ENCODE data around the gene PDE12. TPM values are rescaled to one million over a fixed set of nuclear protein-coding genes. Genes with fewer than 3 reads are reported as not detected.
A peak's percentile ranks its signal among the peaks of the same experiment; 100 is the strongest.

Gene PDE12
- polyA plus RNA-seq, 1 donor from 2014 or later = 10.3 TPM

DNA sequence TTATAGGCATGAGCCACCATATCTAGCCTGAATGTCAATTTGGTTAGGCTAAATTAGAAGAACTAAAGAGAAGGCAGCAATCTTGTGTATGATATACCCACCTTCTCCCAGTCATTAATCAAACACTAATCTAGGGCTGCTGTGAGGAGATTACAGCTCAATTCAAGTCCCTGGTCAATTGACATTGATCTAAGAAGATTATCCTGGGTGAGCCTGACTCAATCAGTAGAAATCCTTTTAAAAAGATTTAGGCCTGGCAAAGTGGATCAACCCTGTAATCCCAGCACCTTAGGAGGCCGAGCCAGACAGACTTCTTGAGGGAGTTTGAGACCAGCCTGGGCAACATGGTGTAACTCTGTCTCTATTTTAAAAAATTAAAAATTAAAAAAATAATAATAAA, 9.5 kb upstream of the PDE12 start:
- H3K27ac ChIP-seq (ENCODE audit: low read length) = no peak overlapping the region
- H3K27me3 ChIP-seq (ENCODE audit: insufficient read depth, low read depth, low read length) = no peaks in the 10 kb centered on the region
- H3K9me2 ChIP-seq (ENCODE audit: insufficient read depth, low read length) = no peaks in the 10 kb centered on the region
- H2AFZ ChIP-seq (ENCODE audit: low read depth, low read length) = no peak overlapping the region
- no peak overlapping the region for H3K9ac ChIP-seq (ENCODE audit: low read length)
- H3K4me3 ChIP-seq (ENCODE audit: low read length) = no peak overlapping the region
- H3K4me2 ChIP-seq (ENCODE audit: low read length) = no peak overlapping the region
- H3K79me2 ChIP-seq (replicated peaks; ENCODE audit: insufficient read depth, low read length) = no peaks in the 10 kb centered on the region
- H4K20me1 ChIP-seq (ENCODE audit: insufficient read depth) = no peaks in the 10 kb centered on the region
- no peaks in the 10 kb centered on the region for H3K36me3 ChIP-seq (ENCODE audit: insufficient read depth, low read length)
- H3F3A ChIP-seq (ENCODE audit: insufficient read depth, low read length, poor library complexity, severe bottlenecking) = no peaks in the 10 kb centered on the region
- TF ChIP-seq, protein P1, sequence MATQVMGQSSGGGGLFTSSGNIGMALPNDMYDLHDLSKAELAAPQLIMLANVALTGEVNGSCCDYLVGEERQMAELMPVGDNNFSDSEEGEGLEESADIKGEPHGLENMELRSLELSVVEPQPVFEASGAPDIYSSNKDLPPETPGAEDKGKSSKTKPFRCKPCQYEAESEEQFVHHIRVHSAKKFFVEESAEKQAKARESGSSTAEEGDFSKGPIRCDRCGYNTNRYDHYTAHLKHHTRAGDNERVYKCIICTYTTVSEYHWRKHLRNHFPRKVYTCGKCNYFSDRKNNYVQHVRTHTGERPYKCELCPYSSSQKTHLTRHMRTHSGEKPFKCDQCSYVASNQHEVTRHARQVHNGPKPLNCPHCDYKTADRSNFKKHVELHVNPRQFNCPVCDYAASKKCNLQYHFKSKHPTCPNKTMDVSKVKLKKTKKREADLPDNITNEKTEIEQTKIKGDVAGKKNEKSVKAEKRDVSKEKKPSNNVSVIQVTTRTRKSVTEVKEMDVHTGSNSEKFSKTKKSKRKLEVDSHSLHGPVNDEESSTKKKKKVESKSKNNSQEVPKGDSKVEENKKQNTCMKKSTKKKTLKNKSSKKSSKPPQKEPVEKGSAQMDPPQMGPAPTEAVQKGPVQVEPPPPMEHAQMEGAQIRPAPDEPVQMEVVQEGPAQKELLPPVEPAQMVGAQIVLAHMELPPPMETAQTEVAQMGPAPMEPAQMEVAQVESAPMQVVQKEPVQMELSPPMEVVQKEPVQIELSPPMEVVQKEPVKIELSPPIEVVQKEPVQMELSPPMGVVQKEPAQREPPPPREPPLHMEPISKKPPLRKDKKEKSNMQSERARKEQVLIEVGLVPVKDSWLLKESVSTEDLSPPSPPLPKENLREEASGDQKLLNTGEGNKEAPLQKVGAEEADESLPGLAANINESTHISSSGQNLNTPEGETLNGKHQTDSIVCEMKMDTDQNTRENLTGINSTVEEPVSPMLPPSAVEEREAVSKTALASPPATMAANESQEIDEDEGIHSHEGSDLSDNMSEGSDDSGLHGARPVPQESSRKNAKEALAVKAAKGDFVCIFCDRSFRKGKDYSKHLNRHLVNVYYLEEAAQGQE (IDR thresholded peaks at IDR 0.05; ENCODE audit: borderline replicate concordance) = no peak
- TF ChIP-seq SMC3 (conservative IDR thresholded peaks at IDR 0.05; ENCODE audit: poor library complexity) (no peak), RAD21 (conservative IDR thresholded peaks at IDR 0.05) (no peak), EP300 (conservative IDR thresholded peaks at IDR 0.05; ENCODE audit: poor library complexity, severe bottlenecking) (no peak), POLR2AphosphoS5 (IDR thresholded peaks at IDR 0.05) (no peak), TAF1 (IDR thresholded peaks at IDR 0.05; ENCODE audit: low read depth) (no peak), EZH2 (IDR thresholded peaks at IDR 0.05; ENCODE audit: borderline replicate concordance, insufficient read depth, low read length, poor library complexity, severe bottlenecking) (no peak)
- TF ChIP-seq, protein P2, sequence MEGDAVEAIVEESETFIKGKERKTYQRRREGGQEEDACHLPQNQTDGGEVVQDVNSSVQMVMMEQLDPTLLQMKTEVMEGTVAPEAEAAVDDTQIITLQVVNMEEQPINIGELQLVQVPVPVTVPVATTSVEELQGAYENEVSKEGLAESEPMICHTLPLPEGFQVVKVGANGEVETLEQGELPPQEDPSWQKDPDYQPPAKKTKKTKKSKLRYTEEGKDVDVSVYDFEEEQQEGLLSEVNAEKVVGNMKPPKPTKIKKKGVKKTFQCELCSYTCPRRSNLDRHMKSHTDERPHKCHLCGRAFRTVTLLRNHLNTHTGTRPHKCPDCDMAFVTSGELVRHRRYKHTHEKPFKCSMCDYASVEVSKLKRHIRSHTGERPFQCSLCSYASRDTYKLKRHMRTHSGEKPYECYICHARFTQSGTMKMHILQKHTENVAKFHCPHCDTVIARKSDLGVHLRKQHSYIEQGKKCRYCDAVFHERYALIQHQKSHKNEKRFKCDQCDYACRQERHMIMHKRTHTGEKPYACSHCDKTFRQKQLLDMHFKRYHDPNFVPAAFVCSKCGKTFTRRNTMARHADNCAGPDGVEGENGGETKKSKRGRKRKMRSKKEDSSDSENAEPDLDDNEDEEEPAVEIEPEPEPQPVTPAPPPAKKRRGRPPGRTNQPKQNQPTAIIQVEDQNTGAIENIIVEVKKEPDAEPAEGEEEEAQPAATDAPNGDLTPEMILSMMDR (IDR thresholded peaks at IDR 0.05; ENCODE audit: poor library complexity, severe bottlenecking) = no peak
- no peaks in the 10 kb centered on the region for H3K9me3 ChIP-seq (ENCODE audit: low read length)

DNA sequence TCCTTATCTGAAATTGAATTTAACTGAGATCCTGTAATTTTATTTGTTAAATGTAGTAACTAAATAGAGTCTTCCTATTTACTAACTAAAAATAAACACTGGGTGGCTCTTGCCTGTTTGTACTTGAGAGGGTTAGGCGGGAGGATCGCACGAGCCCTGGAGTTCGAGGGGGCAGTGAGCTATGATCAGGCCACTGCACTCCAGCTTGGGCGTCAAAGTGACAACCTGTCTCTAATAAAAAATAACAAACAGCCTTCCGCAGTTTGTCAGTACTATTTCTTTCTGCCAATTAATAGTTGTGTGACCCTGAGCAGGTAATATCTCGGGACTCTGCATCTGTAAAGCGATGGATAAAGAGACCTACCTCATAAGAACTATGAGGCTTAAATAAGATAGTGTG, 768 bp upstream of the PDE12 start:
- H3K79me2 ChIP-seq (replicated peaks; ENCODE audit: insufficient read depth, low read length) = peaks cover 21% of the 10 kb centered on the region
- TF ChIP-seq EZH2 (IDR thresholded peaks at IDR 0.05; ENCODE audit: borderline replicate concordance, insufficient read depth, low read length, poor library complexity, severe bottlenecking) = no peak
- TF ChIP-seq, protein P1 (IDR thresholded peaks at IDR 0.05; ENCODE audit: borderline replicate concordance) = no peak
- no peak for TF ChIP-seq EP300 (conservative IDR thresholded peaks at IDR 0.05; ENCODE audit: poor library complexity, severe bottlenecking)
- no peak for TF ChIP-seq MXI1 (conservative IDR thresholded peaks at IDR 0.05; ENCODE audit: poor library complexity, severe bottlenecking)
- TF ChIP-seq SMC3 (conservative IDR thresholded peaks at IDR 0.05; ENCODE audit: poor library complexity) = no peak
- no peak for TF ChIP-seq RAD21 (conservative IDR thresholded peaks at IDR 0.05)
- no peak for TF ChIP-seq TAF1 (IDR thresholded peaks at IDR 0.05; ENCODE audit: low read depth)
- TF ChIP-seq POLR2AphosphoS5 (IDR thresholded peaks at IDR 0.05) = no peak
- TF ChIP-seq, protein P2 (IDR thresholded peaks at IDR 0.05; ENCODE audit: poor library complexity, severe bottlenecking) = no peak
- no peaks in the 10 kb centered on the region for H3F3A ChIP-seq (ENCODE audit: insufficient read depth, low read length, poor library complexity, severe bottlenecking)
- H3K9me2 ChIP-seq (ENCODE audit: insufficient read depth, low read length) = no peaks in the 10 kb centered on the region
- H3K36me3 ChIP-seq (ENCODE audit: insufficient read depth, low read length) = peaks cover 3% of the 10 kb centered on the region
- peak overlapping the region; percentile 99 for H2AFZ ChIP-seq (ENCODE audit: low read depth, low read length)
- H3K9ac ChIP-seq (ENCODE audit: low read length) = peak overlapping the region; percentile 90
- peak overlapping the region; percentile 82 for H3K27ac ChIP-seq (ENCODE audit: low read length)
- H3K4me3 ChIP-seq (ENCODE audit: low read length) = peak overlapping the region; percentile 98
- H3K9me3 ChIP-seq (ENCODE audit: low read length) = no peaks in the 10 kb centered on the region
- no peaks in the 10 kb centered on the region for H4K20me1 ChIP-seq (ENCODE audit: insufficient read depth)
- H3K4me2 ChIP-seq (ENCODE audit: low read length) = peak overlapping the region; percentile 79
- no peaks in the 10 kb centered on the region for H3K27me3 ChIP-seq (ENCODE audit: insufficient read depth, low read depth, low read length)
